K562 (cell line): Measurements from ENCODE around the gene PRKG1. TPM values are rescaled to one million over a fixed set of nuclear protein-coding genes. Genes with fewer than 3 reads are reported as not detected.

ENCODE experiments used
- ATAC-seq: fragments of 200-7000 bp; cut with Tn5 transposase; 3 replicates; pipeline ENCODE4 v1.9.1; 2020; ENCODE audit warnings: moderate library complexity
- BruUV-seq: library from RNA; stranded (reverse); fragments of 400-500 nt; replicated peaks from 2 replicates; lab custom pipeline; 2021; lab: Mats Ljungman, UMichigan
- CTCF ChIA-PET: fragments of 300-600 bp; formaldehyde crosslinking; extraction: SDS; loops from one replicate; lab custom pipeline; 2021; ENCODE audit warnings: low intra/inter-chr PET ratio; lab: Yijun Ruan, JAX
- POLR2A ChIA-PET: fragments of 300-600, 350-650 bp; sonication (Branson Sonifier 250); formaldehyde crosslinking; extraction: SDS; loops from one replicate; lab custom pipeline; 2021; ENCODE audit warnings: antibody characterized with exemption, inconsistent platforms; lab: Yijun Ruan, JAX
- DNase-seq, 4 experiments: peaks; one replicate each; pipeline versions ENCODE4 v3.0.0 to v3.0.0-alpha.2; 2011 to 2018; ENCODE audit warnings: low spot score in 3 of 4, mixed read lengths in 3 of 4; ENCODE audit errors: extremely low read depth in 1 of 4
- FAIRE-seq: peaks from 2 replicates; lab custom pipeline; 2011; peaks lifted over from hg19 to GRCh38; lab: Jason Lieb, UNC
- H2AFZ ChIP-seq: 2 replicates; pipeline ENCODE4 v1.6.0; 2011; ENCODE audit warnings: low read depth, low read length, control low read depth, inconsistent platforms
- H3K27ac ChIP-seq: fragments of 200-600 bp; 3 replicates; pipeline ENCODE4 v1.8.0; 2011; ENCODE audit warnings: low read depth, mild to moderate bottlenecking, control low read depth, inconsistent platforms, low read length, moderate library complexity, mixed read lengths; ENCODE audit errors: extremely low read depth
- H3K27me3 ChIP-seq, 2 experiments: fragments of 300-600 bp in 1 of 2; 2 replicates in 1 of 2; 3 replicates in 1 of 2; pipeline versions ENCODE4 v1.6.0 to v1.8.0; 2011; ENCODE audit warnings: inconsistent platforms in 2 of 2, low read length in 2 of 2, mild to moderate bottlenecking in 1 of 2, mixed read lengths in 1 of 2, moderate library complexity in 1 of 2; ENCODE audit not compliant: control insufficient read depth in 2 of 2, insufficient read depth in 2 of 2
- H3K36me3 ChIP-seq: fragments of 300-600 bp; 3 replicates; pipeline ENCODE4 v1.8.0; 2011; ENCODE audit warnings: mild to moderate bottlenecking, low read length, inconsistent platforms; ENCODE audit not compliant: control insufficient read depth, insufficient read depth
- H3K4me1 ChIP-seq, 2 experiments: fragments of 200-600 bp in 1 of 2; replicated peaks in 1 of 2; 2 replicates in 1 of 2; 3 replicates in 1 of 2; pipeline versions ENCODE4 v1.5.1 to v1.8.0; 2011; ENCODE audit warnings: inconsistent platforms in 2 of 2, low read length in 2 of 2, mild to moderate bottlenecking in 1 of 2, mixed read lengths in 1 of 2, moderate library complexity in 1 of 2; ENCODE audit not compliant: control insufficient read depth in 2 of 2, insufficient read depth in 2 of 2
- H3K4me2 ChIP-seq: 2 replicates; pipeline ENCODE4 v1.6.1; 2011; ENCODE audit warnings: low read length, control low read depth, inconsistent platforms, mixed read lengths; ENCODE audit not compliant: insufficient read depth
- H3K4me3 ChIP-seq: fragments of 200-600 bp; sonication (generic), shearing (Covaris generic); 2 replicates; pipeline ENCODE4 v1.5.1; 2016; ENCODE audit warnings: control low read depth, inconsistent platforms
- H3K79me2 ChIP-seq: fragments of 200-600 bp; 3 replicates; pipeline ENCODE4 v1.8.0; 2011; ENCODE audit warnings: low read length, inconsistent platforms; ENCODE audit not compliant: control insufficient read depth, insufficient read depth
- H3K9ac ChIP-seq, 2 experiments: 2 replicates each; pipeline versions ENCODE4 v1.6.0 to v1.6.1; 2011; ENCODE audit warnings: low read depth in 2 of 2, low read length in 2 of 2, control low read depth in 1 of 2, inconsistent platforms in 1 of 2, mild to moderate bottlenecking in 1 of 2, mixed read lengths in 1 of 2; ENCODE audit not compliant: insufficient read depth in 1 of 2
- H3K9me1 ChIP-seq: one replicate; pipeline ENCODE4 v1.6.0; 2011; ENCODE audit warnings: inconsistent platforms, mild to moderate bottlenecking, low read length, moderate library complexity; ENCODE audit not compliant: control insufficient read depth, insufficient read depth
- H3K9me3 ChIP-seq: replicated peaks from 2 replicates; pipeline ENCODE4 v1.5.1; 2011; ENCODE audit warnings: low read depth, low read length, inconsistent platforms; ENCODE audit not compliant: control insufficient read depth, insufficient read depth
- H4K20me1 ChIP-seq: replicated peaks from 2 replicates; pipeline ENCODE4 v1.6.1; 2011; ENCODE audit warnings: low read length, inconsistent platforms, mixed read lengths; ENCODE audit not compliant: control insufficient read depth, insufficient read depth
- ATF3 ChIP-seq, 2 experiments: fragments of 450-650 bp in 1 of 2; sonication (generic) in 1 of 2; formaldehyde crosslinking in 1 of 2; IDR thresholded peaks in 1 of 2; conservative IDR thresholded peaks in 1 of 2; 2 replicates each; pipeline versions ENCODE4 v1.6.1 to v1.8.1; 2016 to 2023; ENCODE audit warnings: mild to moderate bottlenecking in 2 of 2, moderate library complexity in 2 of 2, inconsistent platforms in 1 of 2, missing genetic modification reagents in 1 of 2
- HMG20A ChIP-seq: fragments of 450-650 bp; formaldehyde crosslinking; conservative IDR thresholded peaks from 2 replicates; pipeline ENCODE4 v1.4.0; 2020; ENCODE audit warnings: mild to moderate bottlenecking, mixed read lengths
- HNRNPH1 ChIP-seq: fragments of 200-400 bp; formaldehyde crosslinking; optimal IDR thresholded peaks from 2 replicates; pipeline ENCODE3; 2017; ENCODE audit warnings: low read depth, mild to moderate bottlenecking, low read length, moderate library complexity
- KAT8 ChIP-seq: fragments of 450-650 bp; IDR thresholded peaks from 2 replicates; pipeline ENCODE4 v1.6.1; 2016; ENCODE audit warnings: low read depth, mild to moderate bottlenecking
- MYBL2 ChIP-seq, 2 experiments: fragments of 450-650 bp in 1 of 2; sonication (generic) in 1 of 2; formaldehyde crosslinking in 1 of 2; IDR thresholded peaks; 2 replicates each; pipeline versions ENCODE4 v1.6.1 to v1.8.1; 2017 to 2022; ENCODE audit warnings: borderline replicate concordance in 1 of 2, inconsistent platforms in 1 of 2, low read depth in 1 of 2, mild to moderate bottlenecking in 1 of 2, missing genetic modification reagents in 1 of 2, moderate library complexity in 1 of 2
- NFATC3 ChIP-seq: fragments of 450-650 bp; IDR thresholded peaks from 2 replicates; pipeline ENCODE4 v1.6.1; 2017; ENCODE audit warnings: mild to moderate bottlenecking
- NR4A1 ChIP-seq, 2 experiments: fragments of 250-450 bp in 1 of 2; fragments of 450-650 bp in 1 of 2; sonication (Bioruptor Pico) in 1 of 2; IDR thresholded peaks; 2 replicates each; pipeline versions ENCODE4 v1.4.0 to v1.6.1; 2016 to 2020; ENCODE audit warnings: mild to moderate bottlenecking in 2 of 2, missing compliant biosample characterization in 1 of 2, missing genetic modification characterization in 1 of 2, moderate library complexity in 1 of 2
- TGIF2 ChIP-seq: sonication (generic); formaldehyde crosslinking; IDR thresholded peaks from 2 replicates; pipeline ENCODE4 v1.8.1; 2022; ENCODE audit warnings: mild to moderate bottlenecking, missing genetic modification reagents, moderate library complexity
- ZBTB49 ChIP-seq: sonication (generic); formaldehyde crosslinking; IDR thresholded peaks from 2 replicates; pipeline ENCODE4 v1.8.0; 2022; ENCODE audit warnings: missing genetic modification reagents, mild to moderate bottlenecking, borderline replicate concordance
- ZNF124 ChIP-seq: sonication (generic); formaldehyde crosslinking; IDR thresholded peaks from 2 replicates; pipeline ENCODE4 v1.8.1; 2022; ENCODE audit warnings: missing genetic modification reagents
- ZNF253 ChIP-seq: fragments of 250-450 bp; sonication (Bioruptor Pico); conservative IDR thresholded peaks from 2 replicates; pipeline ENCODE4 v1.6.1; 2021; ENCODE audit warnings: mild to moderate bottlenecking
- ZNF589 ChIP-seq: fragments of 200-800 bp; sonication (Bioruptor generic); IDR thresholded peaks from 2 replicates; pipeline ENCODE4 v1.6.1; 2016; ENCODE audit warnings: low read depth, missing genetic modification characterization, missing compliant biosample characterization
- WGBS: fragments of 100-300 bp; shearing (Covaris generic); methylation state at CpG from one replicate; pipeline ENCODE4 v1.1.6; 2016; ENCODE audit warnings: low coverage, mixed read lengths; ENCODE audit not compliant: insufficient coverage; ENCODE audit errors: missing lambda C conversion rate; 5-methylcytosine and 5-hydroxymethylcytosine counted together
- in situ Hi-C: fragments of 300-500 bp; cut with MboI; formaldehyde crosslinking; loops from 4 replicates; pipeline ENCODE4 v1.15.0; 2018; ENCODE audit warnings: inconsistent platforms, mixed read lengths
- intact Hi-C: fragments of 100-400 bp; cut with micrococcal nuclease; formaldehyde crosslinking; loops from 2 replicates; pipeline ENCODE4 v1.14.2; 2022
- polyA plus RNA-seq, 8 experiments: library from polyadenylated mRNA; depleted of rRNA in 4 of 8; stranded (reverse) in 5 of 8; unstranded in 3 of 8; fragments of >200 nt; fragmentation: Nextera tagmentation in 2 of 8; fragmentation: Illumina TruSeq in 1 of 8; extraction: Ambion mirVana in 2 of 8; extraction: Trizol in 1 of 8; gene quantifications; 2 replicates each; pipeline versions ENCODE4 v1.2.1 to v1.2.3, GENCODE V29; 2011 to 2014; ENCODE audit warnings: inconsistent platforms in 1 of 8, missing spikeins in 1 of 8
- total RNA-seq, 7 experiments: library from RNA; depleted of rRNA in 6 of 7; stranded (reverse); fragments of >200 nt in 6 of 7; fragmentation: Illumina TruSeq in 2 of 7; extraction: Trizol in 2 of 7; gene quantifications; 2 replicates each; pipeline versions ENCODE4 v1.2.1 to v1.2.3, GENCODE V29; 2011 to 2021; ENCODE audit warnings: low replicate concordance in 1 of 7

Gene PRKG1
- total and polyA plus RNA-seq, 9 of the 15 experiments (the other 6 are each of a cell fraction or from before 2014, with no cell fraction given), result 0.22 TPM; not detected in 8

GRCh38 chr10:51700228-51700817 is 626.0 kb downstream of the PRKG1 start (continued):
- TF ChIP-seq ZBTB49, result 0 out of 2 replicates have a peak, but pooled peaks have one; percentile 54
- TF ChIP-seq ATF3 (IDR thresholded peaks at IDR 0.05), result no peak
- TF ChIP-seq ATF3 (CRISPR knock-in tag; conservative IDR thresholded peaks at IDR 0.05), result 0 out of 2 replicates have a peak, but pooled peaks have one; percentile 43
- peak; percentile 60; the same call in 1 of the 2 replicates for TF ChIP-seq ZNF589 (CRISPR knock-in tag)
- TF ChIP-seq, all 486 proteins: peak for 16

- ChIA-PET POLR2A (no interaction called here), CTCF (no interaction called here)
- no peaks in the 10 kb centered on the region for H3K9me1 ChIP-seq
- intact Hi-C loops (no loop called here), in situ Hi-C loops (no loop called here)
- no peaks in the 10 kb centered on the region; a peak in 2 of 5 replicates for H3K27me3 ChIP-seq
- 2% methylated on average over 3 of the region's 3 CpGs for WGBS
- ATAC-seq (no peak), DNase-seq (no peak), FAIRE-seq (no peak)
- no peaks in the 10 kb centered on the region for H3K4me1 ChIP-seq
- H3K36me3 ChIP-seq, result no peaks in the 10 kb centered on the region
- no TSS peak for BruUV-seq
- H3K9me3 ChIP-seq, result no peaks in the 10 kb centered on the region
- no peak overlapping the region for H3K9ac ChIP-seq
- no peaks in the 10 kb centered on the region for H4K20me1 ChIP-seq
- no peaks in the 10 kb centered on the region for H3K79me2 ChIP-seq
- H3K27ac ChIP-seq, result no peak overlapping the region
- no peak overlapping the region for H3K4me3 ChIP-seq
- no peak overlapping the region for H2AFZ ChIP-seq
- no peak overlapping the region for H3K4me2 ChIP-seq
- TF ChIP-seq ZNF124 (CRISPR knock-in tag) (no peak), KAT8 (no peak), NR4A1 (CRISPR knock-in tag; IDR thresholded peaks at IDR 0.05) (no peak), NR4A1 (tag; IDR thresholded peaks at IDR 0.05) (no peak), ZNF253 (CRISPR knock-in tag) (no peak), HMG20A (CRISPR knock-in tag) (no peak), HNRNPH1 (no peak), NFATC3 (no peak), MYBL2 (IDR thresholded peaks at IDR 0.05; ENCODE audit: low read depth) (no peak), MYBL2 (CRISPR knock-in tag; IDR thresholded peaks at IDR 0.05; ENCODE audit: borderline replicate concordance) (no peak), TGIF2 (CRISPR knock-in tag) (no peak)
These were observed 631.5 kb downstream of the PRKG1 start for GRCh38 chr10:51705774-51706173.
